Mesothelial cell of epicardium (in vitro differentiated cells): ENCODE results near the gene USP11. TPM values are rescaled to one million over a fixed set of nuclear protein-coding genes. Genes with fewer than 3 reads are reported as not detected.

Experiments used
- DNase-seq, 2 experiments: peaks; one replicate each; pipeline ENCODE4 v3.0.0; 2021; ENCODE audit warnings: low spot score in 2 of 2; ENCODE audit not compliant: unreplicated experiment in 2 of 2
- H3K27ac Mint-ChIP-seq: 2 replicates; pipeline ENCODE4 v1.8.0; 2021; ENCODE audit warnings: mixed read lengths
- H3K27me3 Mint-ChIP-seq: 2 replicates; pipeline ENCODE4 v1.8.0; 2021; ENCODE audit warnings: low read depth, mixed read lengths
- H3K36me3 Mint-ChIP-seq: 2 replicates; pipeline ENCODE4 v1.8.0; 2021; ENCODE audit warnings: mixed read lengths
- H3K4me1 Mint-ChIP-seq: 2 replicates; pipeline ENCODE4 v1.8.0; 2021; ENCODE audit warnings: mixed read lengths
- H3K4me3 Mint-ChIP-seq: 2 replicates; pipeline ENCODE4 v1.8.0; 2021; ENCODE audit warnings: mild to moderate bottlenecking, moderate library complexity, mixed read lengths
- H3K9me3 Mint-ChIP-seq: 2 replicates; pipeline ENCODE4 v1.8.0; 2021; ENCODE audit warnings: mixed read lengths
- CTCF ChIP-seq: fragments of 200-600 bp; sonication (generic); IDR thresholded peaks from one replicate; pipeline ENCODE4 v1.5.0; 2021; ENCODE audit warnings: antibody characterized with exemption; ENCODE audit not compliant: unreplicated experiment
- total RNA-seq: library from RNA; stranded (reverse); gene quantifications from 3 replicates; pipeline ENCODE4 v1.2.1, GENCODE V29; 2021

The USP11 gene
- total RNA-seq, 1 donor from 2014 or later = 315 TPM

DNA sequence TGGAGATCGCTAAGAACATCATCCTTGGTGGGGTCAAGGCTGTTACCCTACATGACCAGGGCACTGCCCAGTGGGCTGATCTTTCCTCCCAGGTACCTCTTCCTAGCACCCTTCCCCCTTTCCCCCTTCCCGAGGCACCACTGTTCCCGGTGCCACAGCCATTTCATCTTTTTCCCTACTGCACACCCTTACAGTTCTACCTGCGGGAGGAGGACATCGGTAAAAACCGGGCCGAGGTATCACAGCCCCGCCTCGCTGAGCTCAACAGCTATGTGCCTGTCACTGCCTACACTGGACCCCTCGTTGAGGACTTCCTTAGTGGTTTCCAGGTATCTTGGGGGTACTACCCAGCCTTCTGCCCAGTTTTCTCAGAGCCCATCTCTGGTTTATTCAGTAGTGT lies 33.5 kb upstream of the USP11 start:
- peaks cover 46% of the 10 kb centered on the region for H3K4me1 Mint-ChIP-seq
- H3K9me3 Mint-ChIP-seq = no peaks in the 10 kb centered on the region
- no peak for DNase-seq
- no peak overlapping the region for H3K4me3 Mint-ChIP-seq
- peaks cover 54% of the 10 kb centered on the region for H3K36me3 Mint-ChIP-seq
- H3K27ac Mint-ChIP-seq = no peak overlapping the region
- H3K27me3 Mint-ChIP-seq = no peaks in the 10 kb centered on the region
- TF ChIP-seq CTCF = no peak

DNA sequence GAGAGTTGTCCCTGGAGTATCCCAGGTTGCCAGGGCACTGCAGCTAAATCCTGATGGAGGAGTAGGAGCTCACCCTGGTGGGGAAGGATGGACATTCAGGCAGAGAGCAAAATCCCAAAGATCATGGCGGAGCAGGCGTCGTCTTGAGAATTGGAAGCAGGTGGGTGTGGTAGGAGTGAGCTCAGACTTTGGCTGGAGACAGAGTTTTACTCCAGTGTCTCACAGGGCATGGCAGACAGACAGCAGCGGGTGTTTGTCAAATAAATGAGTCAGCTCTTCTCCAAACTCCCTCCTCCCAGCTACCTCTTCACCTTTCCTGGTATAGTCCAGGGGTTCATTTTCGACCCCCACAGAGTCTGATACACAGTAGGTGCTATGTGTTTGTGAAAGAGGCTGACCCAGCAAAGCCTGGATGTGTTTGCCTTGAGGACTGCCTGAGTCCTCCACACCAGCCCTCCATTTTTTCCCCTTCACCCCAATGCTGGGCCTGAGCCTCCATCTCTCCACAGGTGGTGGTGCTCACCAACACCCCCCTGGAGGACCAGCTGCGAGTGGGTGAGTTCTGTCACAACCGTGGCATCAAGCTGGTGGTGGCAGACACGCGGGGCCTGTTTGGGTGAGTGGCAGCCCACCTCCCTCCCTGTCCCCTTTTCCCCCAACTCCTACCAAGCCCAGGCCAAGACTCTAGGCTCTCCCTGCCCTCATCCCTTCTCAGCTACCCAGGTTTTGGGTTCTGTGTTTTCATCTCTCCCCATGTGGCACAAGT lies 32.2 kb upstream of the USP11 start:
- no peak overlapping the region for H3K4me3 Mint-ChIP-seq
- H3K27me3 Mint-ChIP-seq = no peaks in the 10 kb centered on the region
- H3K36me3 Mint-ChIP-seq = peaks cover 61% of the 10 kb centered on the region
- no peak for TF ChIP-seq CTCF
- no peak overlapping the region for H3K27ac Mint-ChIP-seq
- H3K4me1 Mint-ChIP-seq = peaks cover 33% of the 10 kb centered on the region
- no peak for DNase-seq
- no peaks in the 10 kb centered on the region for H3K9me3 Mint-ChIP-seq

DNA sequence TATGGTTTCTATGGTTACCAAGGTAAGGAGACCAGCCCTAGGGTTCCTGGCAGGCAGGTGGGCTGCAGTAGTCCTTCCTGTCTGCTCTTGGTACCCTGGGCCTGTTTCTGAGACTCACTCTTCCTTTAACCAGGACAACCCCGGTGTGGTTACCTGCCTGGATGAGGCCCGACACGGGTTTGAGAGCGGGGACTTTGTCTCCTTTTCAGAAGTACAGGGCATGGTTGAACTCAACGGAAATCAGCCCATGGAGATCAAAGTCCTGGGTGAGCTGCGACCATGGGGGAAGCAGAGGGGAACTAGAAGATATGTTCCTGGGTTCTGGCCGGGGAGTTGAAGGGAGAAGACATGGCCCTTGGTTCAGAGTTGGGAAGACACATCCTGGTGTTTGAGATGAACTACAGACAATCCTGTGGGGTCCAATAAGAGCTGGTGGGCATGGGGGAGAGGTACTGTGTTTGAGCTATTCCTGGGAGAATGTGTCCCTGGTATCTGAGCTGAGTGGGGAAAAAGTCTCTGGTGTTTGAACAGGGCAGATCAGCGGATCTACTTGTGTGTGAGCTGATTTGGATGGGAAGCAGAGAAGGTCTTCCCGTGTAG lies 31.4 kb upstream of the USP11 start:
- Mint-ChIP-seq H3K27ac (no peak overlapping the region), H3K27me3 (no peaks in the 10 kb centered on the region), H3K4me1 (peaks cover 25% of the 10 kb centered on the region), H3K9me3 (no peaks in the 10 kb centered on the region), H3K4me3 (no peak overlapping the region), H3K36me3 (peaks cover 68% of the 10 kb centered on the region)
- TF ChIP-seq CTCF = no peak
- DNase-seq = no peak

- Mint-ChIP-seq H3K27ac (no peak overlapping the region), H3K9me3 (no peaks in the 10 kb centered on the region), H3K36me3 (peaks cover 74% of the 10 kb centered on the region), H3K27me3 (no peaks in the 10 kb centered on the region), H3K4me1 (peaks cover 16% of the 10 kb centered on the region), H3K4me3 (no peak overlapping the region)
- no peak for DNase-seq
- TF ChIP-seq CTCF = no peak
These were observed 30.5 kb upstream of the USP11 start for GRCh38 chrX:47202316-47202715.

DNA sequence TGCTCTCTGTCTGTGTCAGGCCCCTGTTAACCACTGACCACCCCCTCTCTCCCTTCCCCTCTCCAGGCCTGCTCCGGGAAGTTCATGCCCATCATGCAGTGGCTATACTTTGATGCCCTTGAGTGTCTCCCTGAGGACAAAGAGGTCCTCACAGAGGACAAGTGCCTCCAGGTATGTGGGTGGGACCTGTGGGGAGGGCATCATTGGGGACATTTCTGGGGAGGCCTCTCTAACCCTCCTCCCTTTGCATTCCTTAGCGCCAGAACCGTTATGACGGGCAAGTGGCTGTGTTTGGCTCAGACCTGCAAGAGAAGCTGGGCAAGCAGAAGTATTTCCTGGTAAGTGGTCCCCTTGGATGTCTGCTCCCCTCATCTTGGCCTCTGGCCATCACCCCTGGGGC lies 29.9 kb upstream of the USP11 start:
- no peak overlapping the region for H3K27ac Mint-ChIP-seq
- H3K36me3 Mint-ChIP-seq = peaks cover 73% of the 10 kb centered on the region
- no peak for TF ChIP-seq CTCF
- DNase-seq = no peak
- H3K4me3 Mint-ChIP-seq = no peak overlapping the region
- no peaks in the 10 kb centered on the region for H3K9me3 Mint-ChIP-seq
- peaks cover 10% of the 10 kb centered on the region for H3K4me1 Mint-ChIP-seq
- no peaks in the 10 kb centered on the region for H3K27me3 Mint-ChIP-seq
